HG02970 (cell line): ENCODE results near the gene GHRH.

ENCODE experiments used
- ATAC-seq: cut with Tn5 transposase; IDR thresholded peaks from one replicate; pipeline ENCODE4 v1.9.1; 2021; ENCODE audit warnings: mild to moderate bottlenecking, moderate library complexity, moderate number of reproducible peaks; ENCODE audit not compliant: unreplicated experiment, low FRiP score

The GHRH gene

GRCh38 chr20:37261714-37262113 lies at the start of gene GHRH:
Gene GHRH (minus strand): TSS chr20:37261814. CDS start chr20:37256889, 4,925 bp downstream.
- no peak for ATAC-seq

GRCh38 chr20:37310951-37311350 lies 49.3 kb upstream of the GHRH start:
- ATAC-seq: no peak

DNA sequence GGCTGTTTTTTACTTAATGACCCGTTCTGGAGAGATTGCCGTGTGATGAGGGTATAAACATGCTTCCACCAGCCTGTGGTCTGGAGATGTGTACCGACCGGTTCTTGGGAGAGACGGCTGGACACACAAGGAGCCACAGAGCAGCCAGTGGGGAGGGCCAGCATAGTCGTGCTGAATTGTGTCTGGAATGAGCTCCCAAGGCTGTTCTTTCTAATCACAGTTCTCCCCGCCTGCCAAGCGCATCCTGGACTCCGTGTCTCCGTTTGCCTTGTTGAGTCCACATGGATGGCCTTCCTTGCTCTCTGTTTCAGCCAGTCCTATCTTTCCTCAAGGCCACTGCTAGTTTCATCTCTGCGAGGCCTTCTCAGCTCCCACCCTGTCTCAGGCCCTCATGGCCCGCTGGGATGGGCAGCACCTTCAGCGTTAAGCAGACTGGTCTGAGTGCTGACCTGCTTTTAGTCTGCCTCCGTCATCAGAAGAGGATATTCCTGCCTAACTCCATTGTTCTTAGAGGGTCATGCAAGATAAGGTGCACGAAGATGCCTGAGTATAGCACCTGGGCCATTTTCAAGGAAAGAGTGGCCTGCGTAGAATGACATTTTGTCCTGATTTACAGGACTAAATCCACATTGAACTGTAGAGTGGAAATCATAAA lies 48.4 kb upstream of the GHRH start:
- ATAC-seq: no peak

DNA sequence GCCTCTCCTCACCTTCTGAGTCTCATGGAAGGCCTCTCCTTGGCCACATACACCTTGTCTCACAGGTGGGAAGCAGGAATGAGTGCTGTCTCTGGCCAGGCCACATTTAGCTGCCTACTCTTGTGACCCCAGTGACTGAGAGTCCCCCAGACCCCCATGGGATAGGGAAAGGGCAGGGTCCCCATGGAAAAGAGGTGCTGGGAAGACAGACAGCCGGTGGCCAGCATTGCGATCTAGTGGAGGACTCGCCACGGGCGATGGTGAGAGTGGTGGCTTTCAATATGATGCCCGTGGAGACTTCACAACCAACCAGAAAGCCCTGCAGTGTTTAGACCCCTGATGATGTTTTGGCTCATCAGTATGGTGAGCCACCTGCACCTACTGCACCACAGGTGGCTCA lies 47.7 kb upstream of the GHRH start:
- ATAC-seq: no peak

DNA sequence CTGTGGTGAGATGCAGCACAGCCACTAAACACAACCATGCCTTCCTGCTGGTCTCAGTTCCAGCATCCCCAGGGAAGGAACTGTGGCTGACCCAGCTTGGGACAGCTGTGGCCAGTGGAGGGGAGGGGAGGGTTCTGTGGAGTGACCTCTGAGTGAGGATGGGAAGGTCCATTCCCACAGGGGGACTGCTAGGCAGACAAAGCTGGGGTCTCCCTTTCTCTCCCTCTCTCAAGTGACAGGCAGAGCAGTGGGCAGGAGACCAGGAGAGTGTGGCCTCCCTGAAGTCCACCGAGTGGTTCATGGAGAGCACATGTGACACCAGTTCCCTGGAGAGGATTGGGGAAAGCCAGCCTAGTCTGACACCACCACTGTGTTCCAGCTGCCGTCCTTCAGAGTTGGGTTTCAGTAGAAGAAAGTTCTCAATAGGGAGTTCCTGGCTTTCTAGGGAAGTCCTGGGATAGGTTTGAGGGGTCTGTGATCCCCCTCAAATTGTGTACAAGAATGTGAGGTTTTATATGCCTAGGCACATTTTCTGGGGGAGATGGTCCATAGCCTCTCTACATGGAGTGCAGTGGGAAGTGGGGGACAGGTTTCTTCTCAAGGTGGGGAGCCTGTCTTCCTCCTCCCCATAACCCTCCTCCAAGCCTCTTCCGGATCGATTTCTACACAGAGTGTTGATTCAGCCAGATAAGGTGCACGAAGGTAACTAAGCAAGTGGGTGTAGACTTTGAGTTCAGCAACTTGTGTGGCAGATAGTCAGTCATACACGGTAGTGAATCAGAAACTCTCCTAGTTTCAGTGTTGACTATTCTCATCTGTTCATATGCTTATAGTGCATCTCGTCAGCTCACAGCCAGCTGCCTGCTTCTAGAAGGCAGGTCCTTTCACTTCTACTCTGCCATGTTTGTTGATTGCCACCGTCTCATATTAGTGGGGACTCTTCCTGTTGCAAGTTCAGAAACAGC lies 46.8 kb upstream of the GHRH start:
- ATAC-seq: no peak

DNA sequence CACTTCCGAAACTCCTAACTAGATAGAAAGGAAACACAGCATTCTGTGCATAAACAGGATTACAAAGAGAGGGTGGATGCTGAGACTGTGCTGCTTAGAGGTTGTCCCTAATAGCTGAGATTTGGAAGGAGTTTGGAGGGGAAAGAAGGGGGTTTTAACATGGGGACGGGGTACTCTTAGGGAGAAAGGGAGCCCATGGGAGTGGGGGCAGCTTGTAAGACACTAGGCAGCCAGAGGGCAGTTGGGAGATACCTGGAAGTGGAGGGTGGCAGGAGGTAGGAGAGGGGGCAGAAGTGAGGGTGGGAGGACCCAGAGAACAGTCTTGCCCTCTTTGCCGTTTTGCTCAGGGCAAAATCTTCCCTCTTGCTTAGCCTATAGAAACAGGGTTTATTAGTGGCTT lies 44.2 kb upstream of the GHRH start:
- ATAC-seq: no peak

- no peak for ATAC-seq
Observed at GRCh38 chr20:37305079-37305478, 43.5 kb upstream of the GHRH start.

- no peak for ATAC-seq
Observed at GRCh38 chr20:37303637-37304036, 42.0 kb upstream of the GHRH start.

DNA sequence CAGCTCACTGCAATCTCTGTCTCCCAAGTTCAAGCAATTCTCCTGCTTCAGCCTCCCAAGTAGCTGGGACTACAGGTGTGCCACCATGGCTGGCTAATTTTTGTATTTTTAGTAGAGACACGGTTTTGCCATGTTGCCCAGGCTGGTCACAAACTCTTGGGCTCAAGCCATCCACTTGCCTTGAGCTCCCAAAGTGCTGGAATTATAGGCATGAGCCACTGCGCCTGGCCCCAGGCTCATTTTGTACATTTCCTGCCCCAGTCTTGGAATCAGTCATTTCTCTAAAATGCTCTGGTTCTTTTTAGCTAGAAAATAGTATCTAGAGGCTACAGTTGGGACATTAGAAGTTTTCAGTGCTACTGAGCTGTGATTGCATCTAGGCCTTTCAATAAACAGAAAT lies 41.4 kb upstream of the GHRH start:
- no peak for ATAC-seq

DNA sequence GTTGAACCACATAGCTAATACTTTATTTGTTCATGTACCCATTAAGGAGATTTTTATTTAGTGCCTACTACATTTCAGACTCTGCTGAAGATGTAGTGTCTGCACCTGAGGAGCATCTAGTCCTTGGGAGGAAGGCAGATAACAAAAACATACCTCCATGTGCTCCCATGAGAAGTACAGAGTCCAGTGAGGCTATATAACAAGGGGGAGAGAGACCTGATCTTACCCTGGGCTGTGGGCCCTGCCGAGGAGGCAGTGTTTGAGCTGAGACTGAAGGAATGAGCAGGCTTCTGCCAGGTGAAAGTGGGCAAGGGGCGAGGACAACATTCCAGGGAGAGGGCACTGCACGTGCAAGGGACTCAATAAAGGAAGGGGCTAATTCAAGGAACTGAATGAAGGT lies 39.9 kb upstream of the GHRH start:
- ATAC-seq: no peak

GRCh38 chr20:37301120-37301519 lies 39.5 kb upstream of the GHRH start:
- ATAC-seq: no peak

GRCh38 chr20:37299718-37300528 lies 38.3 kb upstream of the GHRH start:
- no peak for ATAC-seq

DNA sequence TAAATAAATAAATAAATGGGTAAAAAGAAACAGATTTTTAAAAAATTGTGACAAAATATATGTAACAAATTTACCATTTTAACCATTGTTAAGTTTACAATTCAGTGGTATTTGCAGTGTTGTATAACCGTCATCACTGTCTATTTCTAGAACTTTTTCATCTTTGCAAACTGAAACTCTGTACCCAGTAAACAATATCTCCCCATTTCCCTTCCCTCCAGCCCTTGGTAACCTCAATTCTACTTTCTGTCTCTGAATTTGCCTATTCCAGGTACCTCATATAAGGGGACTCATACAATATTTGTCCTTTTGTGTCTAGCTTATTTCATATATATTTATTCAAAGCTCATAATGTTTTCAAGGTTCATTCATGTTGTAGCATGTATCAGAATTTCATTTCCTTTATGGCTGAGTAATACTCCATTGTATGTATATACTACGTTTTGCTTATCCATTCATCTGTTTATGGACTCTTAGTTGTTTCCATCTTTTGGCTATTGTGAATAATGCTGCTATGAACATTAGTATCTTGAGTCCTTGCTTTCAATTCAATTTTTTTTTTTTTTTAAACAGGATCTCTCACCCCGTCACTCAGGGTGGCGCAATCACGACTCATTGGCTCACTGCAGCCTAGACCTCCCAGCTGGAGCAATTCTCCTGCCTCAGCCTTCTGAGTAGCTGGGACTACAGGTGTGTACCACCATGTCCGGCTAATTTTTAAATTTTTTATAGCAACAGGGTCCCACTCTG lies 36.8 kb upstream of the GHRH start:
- ATAC-seq: no peak

- ATAC-seq: no peak
Observed at GRCh38 chr20:37297066-37297736, 35.6 kb upstream of the GHRH start.

GRCh38 chr20:37296371-37296770 lies 34.8 kb upstream of the GHRH start:
- no peak for ATAC-seq

DNA sequence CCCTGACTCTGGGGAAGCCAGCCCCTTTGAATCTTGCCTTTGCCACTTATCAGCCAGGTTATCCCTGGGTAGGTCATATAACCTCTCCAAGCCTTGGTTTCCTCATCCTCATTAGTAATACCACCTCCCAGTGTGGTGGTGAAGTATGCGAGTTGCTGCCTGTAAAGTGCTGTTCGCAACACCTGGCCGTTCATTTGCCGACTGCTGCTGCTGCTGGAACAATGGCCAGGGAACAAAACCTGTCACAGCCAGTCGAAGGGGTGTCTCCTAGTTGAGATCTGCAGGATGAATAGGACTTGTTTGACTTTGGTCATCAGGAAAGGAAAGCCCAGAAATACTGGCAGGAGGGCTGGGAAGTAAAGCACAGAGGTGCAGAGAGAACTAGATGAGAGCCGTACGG lies 34.0 kb upstream of the GHRH start:
- ATAC-seq: no peak

DNA sequence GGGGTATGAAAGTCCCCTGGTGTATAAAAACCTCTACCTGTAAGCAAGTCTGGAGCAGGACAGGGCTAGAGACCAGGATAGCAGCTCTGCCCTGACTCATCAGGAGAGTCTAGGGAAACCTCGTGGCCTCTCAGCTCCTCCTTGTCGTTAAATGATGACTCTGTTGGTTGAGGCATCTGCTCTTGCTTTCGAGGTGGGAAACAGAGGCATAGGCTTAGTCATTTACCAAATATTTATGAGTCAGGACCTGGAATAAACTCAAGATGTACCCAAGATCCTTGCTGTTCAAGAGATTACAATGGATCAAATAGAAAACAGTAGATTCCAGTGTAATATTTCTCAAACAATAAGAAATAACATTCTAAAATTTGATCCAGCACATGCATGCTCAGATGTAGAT lies 33.4 kb upstream of the GHRH start:
- no peak for ATAC-seq

DNA sequence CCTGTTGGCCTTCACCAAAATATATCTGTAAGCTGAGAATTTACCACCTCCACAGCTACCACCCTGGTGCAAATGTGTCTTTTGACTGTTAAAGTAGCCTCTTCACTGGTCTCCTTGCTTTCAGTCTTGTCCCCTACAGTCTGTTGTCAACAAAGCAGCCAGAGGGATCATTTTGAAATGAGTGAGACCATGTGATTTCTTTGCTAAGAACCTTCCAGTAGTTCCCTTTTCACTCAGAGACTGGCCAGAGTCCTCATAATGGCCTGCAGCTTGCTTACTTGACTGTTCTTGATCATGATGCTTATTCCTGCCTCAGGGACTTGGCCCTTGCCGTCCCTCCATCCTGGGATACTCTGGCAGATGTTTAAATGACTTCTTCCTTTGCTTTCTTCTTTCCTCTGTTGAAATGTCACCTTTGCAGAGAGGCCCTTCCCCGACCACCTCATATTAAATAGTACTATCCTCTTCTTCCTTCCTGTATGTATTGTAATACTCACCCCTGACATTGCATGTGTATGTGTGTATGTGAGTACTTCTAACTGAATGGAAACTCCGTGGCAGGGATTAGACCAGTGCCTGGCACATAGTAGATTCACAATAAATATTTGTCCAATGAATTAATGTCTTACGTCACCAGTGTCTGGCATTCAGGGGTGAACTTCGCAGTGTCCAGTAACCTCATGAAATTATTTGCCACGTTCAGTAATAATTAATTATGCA lies 32.8 kb upstream of the GHRH start:
- ATAC-seq: no peak

GRCh38 chr20:37293301-37293943 lies 31.8 kb upstream of the GHRH start:
- no peak for ATAC-seq
